NOMO-1 treated with DMSO at 0.1 percent for 48 hours (cell line): ENCODE data around the gene PTPN7.
"Not testable (repeated sequence)": the region's sequence is repeated elsewhere in the genome, so short reads cannot be mapped to it uniquely, and the experiment has no call there.

ENCODE experiments used
- DNase-seq: peaks from one replicate; lab custom pipeline; 2025; ENCODE audit not compliant: unreplicated experiment; lab: John Stamatoyannopoulos, UW

Gene PTPN7

GRCh38 chr1:202111589-202111988 lies 48.8 kb downstream of the PTPN7 start:
- DNase-seq, result not testable (repeated sequence)

DNA sequence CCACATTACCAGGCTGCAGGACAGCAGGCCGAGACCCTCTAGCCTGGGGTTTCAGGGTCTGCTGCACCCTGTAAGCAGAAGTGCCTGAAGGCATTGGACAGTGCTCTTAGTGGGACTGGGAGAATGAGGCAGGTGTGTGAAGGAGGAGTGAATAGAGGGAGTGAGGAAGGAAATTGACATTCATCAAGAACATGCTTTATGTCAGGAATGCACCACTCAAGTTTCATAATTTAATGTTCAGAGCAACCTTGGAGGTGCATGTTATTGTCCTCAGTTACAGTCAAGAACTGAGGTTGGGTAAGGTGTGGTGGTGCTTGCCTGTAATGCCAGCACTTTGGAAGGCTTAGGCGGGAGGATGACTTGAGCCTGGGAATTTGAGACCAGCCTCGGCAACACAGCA lies 49.4 kb downstream of the PTPN7 start:
- no peak for DNase-seq

- DNase-seq, result no peak
These were observed 52.3 kb downstream of the PTPN7 start for GRCh38 chr1:202107801-202108731.

DNA sequence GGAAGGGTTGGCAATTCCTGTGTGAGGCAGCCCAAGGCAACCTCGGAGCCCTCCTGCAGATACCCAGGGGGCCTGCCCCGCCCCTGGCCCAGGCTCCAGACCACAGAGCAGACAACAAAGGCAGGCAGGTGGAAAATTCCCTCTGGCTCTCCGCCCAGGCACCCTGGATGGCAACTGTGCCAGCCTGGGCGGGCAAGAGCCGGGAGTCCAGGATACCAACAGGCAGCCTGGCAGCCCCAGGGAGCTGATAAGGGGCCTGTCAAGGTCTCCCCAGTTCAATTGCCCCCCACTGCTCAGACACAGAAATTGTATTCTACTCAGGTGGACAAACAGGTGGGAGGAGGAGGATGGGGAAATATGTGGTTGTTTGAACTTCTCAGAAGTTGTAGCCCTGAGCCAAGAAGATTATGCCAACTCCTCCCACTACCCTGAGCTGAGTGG lies 53.1 kb downstream of the PTPN7 start:
- DNase-seq, result no peak

- no peak for DNase-seq
These were observed 53.8 kb downstream of the PTPN7 start for GRCh38 chr1:202106340-202107254.

DNA sequence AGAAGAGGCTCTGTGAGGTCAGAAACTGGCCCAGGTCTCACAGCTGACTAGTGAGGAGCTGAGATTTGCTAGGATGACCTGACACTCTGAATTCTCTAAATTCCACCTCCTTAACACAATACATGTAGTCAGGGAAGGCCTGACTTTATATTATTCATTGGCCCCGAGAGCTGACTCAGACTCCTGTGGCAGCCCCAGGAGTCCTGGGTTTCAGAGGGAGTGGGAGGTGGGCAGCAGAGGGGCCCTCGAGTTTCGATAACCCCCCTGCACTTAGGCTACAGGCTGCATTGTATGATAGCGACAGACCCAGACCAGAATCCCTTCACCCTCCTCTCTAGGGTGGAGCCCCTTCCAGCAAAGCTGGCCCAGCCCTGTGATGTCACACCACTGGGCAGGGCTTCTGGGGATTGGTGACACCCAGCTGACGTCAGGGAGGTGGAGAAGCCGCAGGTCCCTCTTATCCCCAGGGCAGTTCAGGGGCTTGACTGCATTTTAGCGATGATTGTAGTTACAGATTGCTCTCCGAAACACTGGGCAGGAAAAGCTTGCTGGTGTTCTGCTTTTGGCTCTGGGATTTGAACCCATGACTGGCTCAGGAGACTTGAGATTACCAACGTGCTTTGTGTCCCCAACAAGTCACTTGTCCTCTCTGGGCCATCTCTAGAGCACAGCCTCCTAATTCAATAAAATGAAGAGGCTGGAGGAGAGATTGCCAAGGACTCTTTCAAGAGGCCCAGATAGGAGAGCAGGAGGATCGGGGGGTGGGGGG lies 54.6 kb downstream of the PTPN7 start:
- DNase-seq, result no peak

DNA sequence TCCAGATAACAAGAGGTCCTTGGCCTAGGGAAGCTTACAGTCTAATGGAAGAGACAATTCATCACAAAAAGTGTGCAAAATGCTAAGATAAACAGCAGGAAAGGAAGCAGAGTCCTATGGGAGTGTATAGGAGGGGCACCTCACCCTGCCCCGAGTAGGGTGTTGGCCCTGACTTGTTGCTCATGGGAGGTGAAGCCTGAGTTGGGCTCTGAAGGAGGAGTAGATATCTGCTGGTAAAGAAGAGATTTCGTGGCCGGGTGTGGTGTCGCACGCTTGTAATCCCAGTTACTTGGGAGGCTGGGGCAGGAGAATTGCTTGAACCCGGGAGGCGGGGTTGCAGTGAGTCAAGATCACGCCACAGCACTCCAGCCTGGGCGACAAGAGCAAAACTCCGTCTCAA lies 56.3 kb downstream of the PTPN7 start:
- no peak for DNase-seq

DNA sequence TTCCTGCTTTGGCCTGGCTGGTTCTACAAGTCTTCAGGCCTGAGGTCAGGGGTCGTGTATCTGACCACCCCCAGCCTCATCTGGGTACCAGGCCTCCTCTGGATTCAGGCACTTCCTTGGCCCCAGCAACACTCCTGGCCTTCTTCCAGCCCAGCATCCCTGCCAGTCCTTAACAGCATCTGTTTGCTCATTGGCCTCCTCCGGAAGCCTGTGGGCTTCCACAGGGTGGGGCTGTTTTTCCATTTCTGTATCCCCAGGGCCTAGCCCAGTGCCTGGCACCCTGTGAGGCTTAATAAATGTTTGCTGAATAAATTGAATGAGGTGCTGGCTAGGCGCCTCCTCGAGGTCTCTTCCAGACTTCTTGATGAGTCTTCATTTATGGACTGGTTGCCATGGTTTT lies 59.2 kb downstream of the PTPN7 start:
- no peak for DNase-seq
